HEK293 (cell line): ENCODE measurements around the gene CPTP.

Source experiments
- GLIS2 ChIP-seq: fragments of 450-650 bp; formaldehyde crosslinking; IDR thresholded peaks from 2 replicates; pipeline ENCODE4 v1.5.1; 2016; ENCODE audit warnings: missing biosample characterization, missing genetic modification characterization
- KLF1 ChIP-seq: fragments of 450-650 bp; formaldehyde crosslinking; IDR thresholded peaks from 2 replicates; pipeline ENCODE4 v1.5.1; 2016; ENCODE audit warnings: missing biosample characterization, missing genetic modification characterization
- KLF10 ChIP-seq: fragments of 450-650 bp; IDR thresholded peaks from 2 replicates; pipeline ENCODE4 v1.5.1; 2018; ENCODE audit warnings: missing biosample characterization, mild to moderate bottlenecking, missing genetic modification characterization
- KLF16 ChIP-seq: fragments of 450-650 bp; formaldehyde crosslinking; IDR thresholded peaks from 2 replicates; pipeline ENCODE4 v1.5.1; 2017; ENCODE audit warnings: missing biosample characterization, missing genetic modification characterization
- KLF7 ChIP-seq: fragments of 450-650 bp; formaldehyde crosslinking; IDR thresholded peaks from 2 replicates; pipeline ENCODE4 v1.5.1; 2016; ENCODE audit warnings: missing biosample characterization, missing genetic modification characterization, borderline replicate concordance
- KLF9 ChIP-seq: fragments of 450-650 bp; formaldehyde crosslinking; IDR thresholded peaks from 2 replicates; pipeline ENCODE4 v1.5.1; 2016; ENCODE audit warnings: missing biosample characterization, missing genetic modification characterization, low read depth
- PRDM10 ChIP-seq: fragments of 450-650 bp; formaldehyde crosslinking; IDR thresholded peaks from 2 replicates; pipeline ENCODE4 v1.5.1; 2016; ENCODE audit warnings: missing biosample characterization, missing genetic modification characterization
- SP3 ChIP-seq: fragments of 450-650 bp; formaldehyde crosslinking; IDR thresholded peaks from 2 replicates; pipeline ENCODE4 v1.5.1; 2016; ENCODE audit warnings: missing biosample characterization, missing genetic modification characterization
- ZBTB10 ChIP-seq: fragments of 450-650 bp; formaldehyde crosslinking; IDR thresholded peaks from 2 replicates; pipeline ENCODE4 v1.5.1; 2016; ENCODE audit warnings: missing biosample characterization, missing genetic modification characterization
- ZNF18 ChIP-seq: fragments of 450-650 bp; formaldehyde crosslinking; IDR thresholded peaks from 2 replicates; pipeline ENCODE4 v1.5.1; 2016; ENCODE audit warnings: missing biosample characterization, missing genetic modification characterization
- ZNF24 ChIP-seq: fragments of 450-650 bp; formaldehyde crosslinking; IDR thresholded peaks from 2 replicates; pipeline ENCODE4 v1.5.1; 2016; ENCODE audit warnings: missing biosample characterization, missing genetic modification characterization
- ZNF324 ChIP-seq: fragments of 450-650 bp; formaldehyde crosslinking; IDR thresholded peaks from 2 replicates; pipeline ENCODE4 v1.5.1; 2016; ENCODE audit warnings: missing biosample characterization, missing genetic modification characterization
- ZNF362 ChIP-seq: fragments of 450-650 bp; formaldehyde crosslinking; IDR thresholded peaks from 2 replicates; pipeline ENCODE4 v1.5.1; 2016; ENCODE audit warnings: missing biosample characterization, missing genetic modification characterization
- ZNF544 ChIP-seq: fragments of 450-650 bp; formaldehyde crosslinking; IDR thresholded peaks from 2 replicates; pipeline ENCODE4 v1.5.0; 2017; ENCODE audit warnings: missing biosample characterization, missing genetic modification characterization
- ZNF610 ChIP-seq: fragments of 450-650 bp; formaldehyde crosslinking; IDR thresholded peaks from 2 replicates; pipeline ENCODE4 v1.5.1; 2016; ENCODE audit warnings: missing biosample characterization, missing genetic modification characterization, borderline replicate concordance
- ZNF837 ChIP-seq: fragments of 450-650 bp; formaldehyde crosslinking; IDR thresholded peaks from 2 replicates; pipeline ENCODE4 v1.5.1; 2016; ENCODE audit warnings: missing biosample characterization, missing genetic modification characterization

Gene CPTP

GRCh38 chr1:1318131-1318652 is 6.4 kb upstream of the CPTP start (continued):
- TF ChIP-seq ZNF362 (tag by site-specific recombination) (0 out of 2 replicates have a peak, but pooled peaks have one; percentile 35), ZBTB10 (tag by site-specific recombination) (no peak), KLF9 (tag by site-specific recombination) (peak; percentile 67), KLF10 (peak; percentile 87), ZNF18 (tag by site-specific recombination) (peak; percentile 68), ZNF837 (tag by site-specific recombination) (no peak), GLIS2 (tag by site-specific recombination) (peak; percentile 62; the same call in 1 of the 2 replicates), PRDM10 (tag by site-specific recombination) (peak; percentile 47; the same call in 1 of the 2 replicates), KLF7 (tag by site-specific recombination) (peak; percentile 35; the same call in 1 of the 2 replicates), ZNF24 (tag by site-specific recombination) (peak; percentile 22; the same call in 1 of the 2 replicates), ZNF610 (tag by site-specific recombination) (0 out of 2 replicates have a peak, but pooled peaks have one; percentile 12), ZNF324 (tag by site-specific recombination) (peak; percentile 45; the same call in 1 of the 2 replicates), KLF16 (tag by site-specific recombination) (peak; percentile 56; the same call in 1 of the 2 replicates), KLF1 (tag by site-specific recombination) (peak; percentile 86), SP3 (tag by site-specific recombination) (peak; percentile 42), ZNF544 (no peak)
